SK-N-SH (cell line): ENCODE data around the gene RASGRP2. TPM values are rescaled to one million over a fixed set of nuclear protein-coding genes. Genes with fewer than 3 reads are reported as not detected.
A peak's percentile ranks its signal among the peaks of the same experiment; 100 is the strongest.

Source experiments
- CTCF ChIA-PET: fragments of 300-600, 350-600 bp; formaldehyde crosslinking; extraction: SDS; loops from one replicate; lab custom pipeline; 2021; lab: Yijun Ruan, JAX
- POLR2A ChIA-PET: fragments of 350-600 bp; sonication (Branson Sonifier 250); formaldehyde crosslinking; extraction: SDS; loops from one replicate; lab custom pipeline; 2020; ENCODE audit warnings: antibody characterized with exemption, inconsistent platforms; lab: Yijun Ruan, JAX
- DNase-seq: peaks from one replicate; pipeline ENCODE4 v3.0.0; 2012
- H2AFZ ChIP-seq: fragments of 200-600 bp; sonication (generic); 2 replicates; pipeline ENCODE4 v1.8.1; 2016; ENCODE audit warnings: antibody characterized with exemption, mild to moderate bottlenecking, low read depth
- H3F3A ChIP-seq: fragments of 200-600 bp; sonication (generic); replicated peaks from 2 replicates; pipeline ENCODE3; 2016; ENCODE audit warnings: antibody characterized with exemption, mild to moderate bottlenecking; ENCODE audit not compliant: insufficient read depth
- H3K27ac ChIP-seq, 2 experiments: fragments of 200-500 bp in 1 of 2; fragments of 200-600 bp in 1 of 2; sonication (Bioruptor generic) in 1 of 2; sonication (generic), shearing (Covaris generic) in 1 of 2; 2 replicates each; pipeline versions ENCODE4 v1.5.1 to v1.6.1; 2014 to 2016; ENCODE audit warnings: low read depth in 2 of 2, inconsistent platforms in 1 of 2, low read length in 1 of 2, mild to moderate bottlenecking in 1 of 2, mixed read lengths in 1 of 2
- H3K27me3 ChIP-seq: fragments of 200-600 bp; sonication (generic), shearing (Covaris generic); 2 replicates; pipeline ENCODE4 v1.6.1; 2016; ENCODE audit warnings: mixed run types; ENCODE audit not compliant: insufficient read depth
- H3K36me3 ChIP-seq, 2 experiments: fragments of 200-500 bp in 1 of 2; fragments of 200-600 bp in 1 of 2; sonication (Bioruptor generic) in 1 of 2; sonication (generic) in 1 of 2; replicated peaks in 1 of 2; 2 replicates each; pipeline versions ENCODE3 to v1.5.1; 2014 to 2016; ENCODE audit warnings: low read length in 1 of 2, mild to moderate bottlenecking in 1 of 2; ENCODE audit not compliant: insufficient read depth in 2 of 2, control insufficient read depth in 1 of 2
- H3K4me1 ChIP-seq, 2 experiments: fragments of 200-500 bp in 1 of 2; fragments of 200-600 bp in 1 of 2; sonication (Bioruptor generic) in 1 of 2; sonication (generic), shearing (Covaris generic) in 1 of 2; 2 replicates each; pipeline versions ENCODE4 v1.5.1 to v1.6.1; 2014 to 2016; ENCODE audit warnings: low read depth in 1 of 2, low read length in 1 of 2, mixed run types in 1 of 2; ENCODE audit not compliant: insufficient read depth in 2 of 2, control insufficient read depth in 1 of 2
- H3K4me2 ChIP-seq: fragments of 200-600 bp; sonication (generic), shearing (Covaris generic); 2 replicates; pipeline ENCODE4 v1.6.1; 2017; ENCODE audit warnings: mixed run types
- H3K4me3 ChIP-seq, 2 experiments: fragments of 200-500 bp in 1 of 2; fragments of 200-600 bp in 1 of 2; sonication (Bioruptor generic) in 1 of 2; sonication (generic), shearing (Covaris generic) in 1 of 2; 2 replicates each; pipeline versions ENCODE4 v1.5.1 to v1.8.1; 2014 to 2016; ENCODE audit warnings: low read depth in 2 of 2, inconsistent platforms in 1 of 2, low read length in 1 of 2, mild to moderate bottlenecking in 1 of 2, mixed read lengths in 1 of 2, moderate library complexity in 1 of 2
- H3K79me2 ChIP-seq: fragments of 200-600 bp; sonication (generic); 2 replicates; pipeline ENCODE4 v1.8.1; 2017; ENCODE audit warnings: mild to moderate bottlenecking; ENCODE audit not compliant: insufficient read depth
- H3K9ac ChIP-seq: fragments of 200-600 bp; sonication (generic); 2 replicates; pipeline ENCODE4 v1.6.1; 2017; ENCODE audit warnings: mixed run types
- H3K9me2 ChIP-seq: fragments of 200-600 bp; sonication (generic); 2 replicates; pipeline ENCODE4 v1.6.1; 2017; ENCODE audit warnings: mixed run types
- H3K9me3 ChIP-seq: fragments of 200-600 bp; sonication (generic); 2 replicates; pipeline ENCODE4 v1.6.1; 2017; ENCODE audit warnings: mixed run types, mild to moderate bottlenecking, moderate library complexity
- H4K20me1 ChIP-seq: fragments of 200-600 bp; sonication (generic); 2 replicates; pipeline ENCODE4 v1.6.1; 2017; ENCODE audit warnings: mild to moderate bottlenecking, mixed run types; ENCODE audit not compliant: insufficient read depth
- ELF1 ChIP-seq: IDR thresholded peaks from 2 replicates; pipeline ENCODE4 v1.4.0; 2012
- EP300 ChIP-seq, 2 experiments: IDR thresholded peaks; 2 replicates each; pipeline versions ENCODE4 v1.4.0 to v1.6.1; 2012; ENCODE audit warnings: borderline replicate concordance in 1 of 2, low read depth in 1 of 2, low read length in 1 of 2
- FOXM1 ChIP-seq: IDR thresholded peaks from 2 replicates; pipeline ENCODE4 v1.4.0; 2012; ENCODE audit warnings: low read depth, mild to moderate bottlenecking
- GABPA ChIP-seq: IDR thresholded peaks from 2 replicates; pipeline ENCODE4 v1.4.0; 2012; ENCODE audit warnings: low read depth, mild to moderate bottlenecking
- JUND ChIP-seq: IDR thresholded peaks from 2 replicates; pipeline ENCODE4 v1.4.0; 2012
- MEF2A ChIP-seq: IDR thresholded peaks from 2 replicates; pipeline ENCODE4 v1.4.0; 2012; ENCODE audit warnings: low read depth, borderline replicate concordance
- NFIC ChIP-seq: IDR thresholded peaks from 2 replicates; pipeline ENCODE4 v1.4.0; 2012; ENCODE audit warnings: borderline replicate concordance
- RAD21 ChIP-seq: IDR thresholded peaks from 2 replicates; pipeline ENCODE4 v1.6.1; 2012; ENCODE audit warnings: mild to moderate bottlenecking, low read length
- SMC3 ChIP-seq: IDR thresholded peaks from 2 replicates; pipeline ENCODE4 v1.6.1; 2012; ENCODE audit warnings: low read depth, low read length, improper control_type of control experiment
- TAF1 ChIP-seq: IDR thresholded peaks from 2 replicates; pipeline ENCODE4 v1.6.1; 2012; ENCODE audit warnings: low read depth, mild to moderate bottlenecking, low read length, moderate library complexity, borderline replicate concordance
- WGBS: methylation state at CpG from one replicate; pipeline ENCODE4 v1.1.6; 2017; ENCODE audit warnings: low lambda C conversion rate; 5-methylcytosine and 5-hydroxymethylcytosine counted together
- polyA plus RNA-seq, 3 experiments: library from polyadenylated mRNA; depleted of rRNA; stranded (reverse); fragments of >200 nt; gene quantifications; 2 replicates each; pipeline ENCODE4 v1.2.3, GENCODE V29; 2012
- TF ChIP-seq, protein P1 (sequence below): fragments of 200-600 bp; sonication (generic); IDR thresholded peaks from 2 replicates; pipeline ENCODE4 v1.6.1; 2017; ENCODE audit warnings: antibody characterized with exemption, mild to moderate bottlenecking, moderate library complexity
- TF ChIP-seq, protein P2 (sequence below): IDR thresholded peaks from 2 replicates; pipeline ENCODE4 v1.4.0; 2012; ENCODE audit warnings: low read depth, borderline replicate concordance

RASGRP2 gene
- polyA plus RNA-seq, 1 of the 3 experiments (the other 2 are of a cell fraction) = 1.6 TPM

DNA sequence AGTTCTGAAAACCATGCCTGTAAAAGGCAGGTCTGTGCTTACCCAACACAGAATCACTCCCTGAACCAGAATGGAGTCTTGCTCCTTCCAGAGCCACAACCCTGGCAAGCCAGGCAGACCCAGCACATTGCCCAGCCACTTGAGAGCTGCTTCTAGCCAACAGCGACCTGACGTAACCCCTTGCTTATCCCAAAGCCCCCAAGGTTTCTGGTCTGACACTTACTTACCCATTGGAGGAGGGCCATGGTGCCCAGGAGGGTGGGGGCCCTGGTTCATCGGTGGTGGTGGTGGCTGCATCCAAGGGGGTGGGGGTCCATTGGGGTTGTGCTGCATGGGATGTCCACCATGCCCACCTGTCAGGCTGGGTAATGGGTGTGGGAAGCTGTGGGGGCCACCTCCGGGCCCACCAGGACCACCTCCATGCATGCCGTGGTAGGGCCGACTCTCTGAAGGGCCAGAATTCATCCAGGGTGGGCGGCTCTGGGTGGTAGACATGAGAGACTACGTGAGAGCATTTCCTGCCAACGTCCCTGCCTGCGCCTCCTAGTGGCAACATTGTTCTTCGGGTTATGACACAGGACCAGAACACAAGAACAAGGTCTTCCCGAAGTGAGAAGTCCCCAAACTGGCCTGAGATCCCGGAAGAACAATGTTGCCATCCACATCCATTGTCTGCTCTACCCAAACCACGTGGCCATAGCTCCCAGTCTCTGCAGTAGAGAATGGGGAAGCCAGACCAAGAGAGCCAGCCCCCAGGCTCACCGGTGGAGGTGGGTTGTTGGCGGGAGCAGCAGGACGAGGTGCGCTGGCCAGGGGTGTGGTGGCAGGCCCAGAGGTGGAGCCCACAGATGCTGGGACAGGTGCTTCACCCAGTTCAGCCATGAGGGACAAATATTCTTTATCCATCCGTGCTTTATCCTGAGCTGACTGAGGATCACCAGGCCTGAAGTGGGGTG, 23.7 kb upstream of the RASGRP2 start:
- Histone ChIP-seq H3K27ac (no peak overlapping the region; a peak in 1 of 4 replicates), H3K27me3 (no peaks in the 10 kb centered on the region), H3K4me3 (no peak overlapping the region; a peak in 1 of 4 replicates), H3K4me2 (no peak overlapping the region), H3K4me1 (peaks cover 11 to 19% of the 10 kb centered on the region in 2 experiments; a peak in 3 of 4 replicates), H3K9me3 (no peaks in the 10 kb centered on the region), H3K36me3 (peaks cover 76 to 96% of the 10 kb centered on the region in 2 experiments), H3K9ac (no peak overlapping the region), H3K79me2 (peaks cover 62% of the 10 kb centered on the region), H3K9me2 (no peaks in the 10 kb centered on the region), H3F3A (peaks cover 54% of the 10 kb centered on the region), H4K20me1 (peaks cover 88% of the 10 kb centered on the region), H2AFZ (no peak overlapping the region)
- WGBS = 58% methylated on average over 15 of the region's 19 CpGs
- CTCF ChIA-PET = interaction anchor here (0.6 to 4.4 kb wide), 26 partner anchors 8 to 1062 kb away, joined by 3 to 47 read pairs (median 4); partner anchors contain the start of genes PYGM, RASGRP2 and SF1
- peak; percentile 76 for DNase-seq
- POLR2A ChIA-PET = no interaction called here
- TF ChIP-seq, protein P1, sequence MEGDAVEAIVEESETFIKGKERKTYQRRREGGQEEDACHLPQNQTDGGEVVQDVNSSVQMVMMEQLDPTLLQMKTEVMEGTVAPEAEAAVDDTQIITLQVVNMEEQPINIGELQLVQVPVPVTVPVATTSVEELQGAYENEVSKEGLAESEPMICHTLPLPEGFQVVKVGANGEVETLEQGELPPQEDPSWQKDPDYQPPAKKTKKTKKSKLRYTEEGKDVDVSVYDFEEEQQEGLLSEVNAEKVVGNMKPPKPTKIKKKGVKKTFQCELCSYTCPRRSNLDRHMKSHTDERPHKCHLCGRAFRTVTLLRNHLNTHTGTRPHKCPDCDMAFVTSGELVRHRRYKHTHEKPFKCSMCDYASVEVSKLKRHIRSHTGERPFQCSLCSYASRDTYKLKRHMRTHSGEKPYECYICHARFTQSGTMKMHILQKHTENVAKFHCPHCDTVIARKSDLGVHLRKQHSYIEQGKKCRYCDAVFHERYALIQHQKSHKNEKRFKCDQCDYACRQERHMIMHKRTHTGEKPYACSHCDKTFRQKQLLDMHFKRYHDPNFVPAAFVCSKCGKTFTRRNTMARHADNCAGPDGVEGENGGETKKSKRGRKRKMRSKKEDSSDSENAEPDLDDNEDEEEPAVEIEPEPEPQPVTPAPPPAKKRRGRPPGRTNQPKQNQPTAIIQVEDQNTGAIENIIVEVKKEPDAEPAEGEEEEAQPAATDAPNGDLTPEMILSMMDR = peak; percentile 83
- no peak for TF ChIP-seq GABPA
- TF ChIP-seq RAD21 = peak; percentile 45
- TF ChIP-seq SMC3 = peak; percentile 46

DNA sequence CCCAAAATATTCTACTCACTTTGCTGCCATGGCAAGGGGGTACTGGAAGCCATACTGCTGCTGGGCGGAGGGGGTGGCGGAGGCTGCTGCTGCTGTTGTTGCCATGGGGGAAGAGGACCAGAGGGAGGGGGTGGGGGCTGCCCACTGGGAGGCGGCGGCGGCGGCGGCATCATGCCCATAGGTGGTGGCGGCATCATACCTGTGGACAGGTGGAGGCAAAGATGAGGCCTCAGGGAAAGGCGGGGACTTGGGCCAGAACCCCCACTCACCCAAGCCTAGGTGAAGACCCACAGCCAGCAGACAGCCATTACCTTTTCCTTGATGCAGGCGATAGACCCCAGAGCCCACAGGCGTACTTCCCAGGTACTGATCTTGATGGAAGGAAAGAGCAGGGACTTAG, 22.9 kb upstream of the RASGRP2 start:
- CTCF ChIA-PET = interaction anchor here (0.6 to 4.4 kb wide), 13 partner anchors 7 to 78 kb away, joined by 3 to 47 read pairs (median 3); partner anchors contain the start of genes PYGM and SF1
- Histone ChIP-seq H4K20me1 (peaks cover 82% of the 10 kb centered on the region), H3K27ac (no peak overlapping the region; a peak in 1 of 4 replicates), H3F3A (peaks cover 59% of the 10 kb centered on the region), H3K4me1 (peaks cover 11 to 19% of the 10 kb centered on the region in 2 experiments; a peak in 3 of 4 replicates), H3K9me3 (no peaks in the 10 kb centered on the region), H3K9me2 (no peaks in the 10 kb centered on the region), H2AFZ (no peak overlapping the region), H3K27me3 (no peaks in the 10 kb centered on the region)
- peak; percentile 8 for DNase-seq
- 96% methylated on average over 8 of the region's 11 CpGs for WGBS
- TF ChIP-seq, protein P1 = no peak
- no peak for TF ChIP-seq RAD21
- TF ChIP-seq, protein P2, sequence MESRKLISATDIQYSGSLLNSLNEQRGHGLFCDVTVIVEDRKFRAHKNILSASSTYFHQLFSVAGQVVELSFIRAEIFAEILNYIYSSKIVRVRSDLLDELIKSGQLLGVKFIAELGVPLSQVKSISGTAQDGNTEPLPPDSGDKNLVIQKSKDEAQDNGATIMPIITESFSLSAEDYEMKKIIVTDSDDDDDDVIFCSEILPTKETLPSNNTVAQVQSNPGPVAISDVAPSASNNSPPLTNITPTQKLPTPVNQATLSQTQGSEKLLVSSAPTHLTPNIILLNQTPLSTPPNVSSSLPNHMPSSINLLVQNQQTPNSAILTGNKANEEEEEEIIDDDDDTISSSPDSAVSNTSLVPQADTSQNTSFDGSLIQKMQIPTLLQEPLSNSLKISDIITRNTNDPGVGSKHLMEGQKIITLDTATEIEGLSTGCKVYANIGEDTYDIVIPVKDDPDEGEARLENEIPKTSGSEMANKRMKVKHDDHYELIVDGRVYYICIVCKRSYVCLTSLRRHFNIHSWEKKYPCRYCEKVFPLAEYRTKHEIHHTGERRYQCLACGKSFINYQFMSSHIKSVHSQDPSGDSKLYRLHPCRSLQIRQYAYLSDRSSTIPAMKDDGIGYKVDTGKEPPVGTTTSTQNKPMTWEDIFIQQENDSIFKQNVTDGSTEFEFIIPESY = no peak
- TF ChIP-seq FOXM1 = no peak
- no peak for TF ChIP-seq NFIC
- TF ChIP-seq ELF1 = no peak
- TF ChIP-seq MEF2A = no peak
- no peak for TF ChIP-seq EP300 (IDR thresholded peaks at IDR 0.05; ENCODE audit: borderline replicate concordance in 1 of 2, low read depth in 1 of 2, low read length in 1 of 2)
- no peak for TF ChIP-seq JUND
- no peak for TF ChIP-seq TAF1
- TF ChIP-seq, all 33 proteins: peak for 0
- Histone ChIP-seq H3K9ac (no peak overlapping the region), H3K4me2 (no peak overlapping the region), H3K79me2 (peaks cover 54% of the 10 kb centered on the region), H3K4me3 (no peak overlapping the region), H3K36me3 (peaks cover 72 to 92% of the 10 kb centered on the region in 2 experiments)
- POLR2A ChIA-PET = no interaction called here
